ENCODE data around the gene DNAH8. TPM values are rescaled to one million over a fixed set of nuclear protein-coding genes. Genes with fewer than 3 reads are reported as not detected.

DNAH8 gene
- total RNA-seq, 3 donors from 2014 or later (not counting 1 experiment from before 2014, with no cell fraction given): 0.10 TPM; not detected in 2

GRCh38 chr6:38901802-38902522 lies 186.9 kb downstream of the DNAH8 start:
- Mint-ChIP-seq H3K4me3 (no peak overlapping the region), H3K36me3 (no peaks in the 10 kb centered on the region), H3K27ac (no peak overlapping the region), H3K9me3 (no peaks in the 10 kb centered on the region), H3K27me3 (ENCODE audit: low read depth in 2 of 2) (peaks cover 0 to 3% of the 10 kb centered on the region in 2 donors), H3K4me1 (no peaks in the 10 kb centered on the region)
- no peak for TF ChIP-seq CTCF (IDR thresholded peaks at IDR 0.05)
- Histone ChIP-seq H3K9me3 (ENCODE audit: control insufficient read depth, insufficient read depth, low read length) (no peaks in the 10 kb centered on the region), H3K27me3 (ENCODE audit: control insufficient read depth, insufficient read depth, low read length) (no peaks in the 10 kb centered on the region), H3K27ac (ENCODE audit: low read length) (no peak overlapping the region), H3K4me1 (ENCODE audit: control insufficient read depth, insufficient read depth, low read length) (no peaks in the 10 kb centered on the region), H3K4me3 (ENCODE audit: low read length) (no peak overlapping the region), H3K36me3 (ENCODE audit: control insufficient read depth, insufficient read depth, low read length) (no peaks in the 10 kb centered on the region)
- ATAC-seq (no peak), DNase-seq (no peak)
- WGBS (ENCODE audit: insufficient coverage): 100% methylated on average over 2 of the region's 3 CpGs
- intact Hi-C loops (cut with micrococcal nuclease): no loop called here

GRCh38 chr6:38906582-38906981 lies 191.5 kb downstream of the DNAH8 start:
- H3K27me3 ChIP-seq (ENCODE audit: control insufficient read depth, insufficient read depth, low read length): no peaks in the 10 kb centered on the region
- H3K27ac Mint-ChIP-seq: no peak overlapping the region
- no peaks in the 10 kb centered on the region for H3K36me3 Mint-ChIP-seq
- TF ChIP-seq CTCF (IDR thresholded peaks at IDR 0.05): no peak
- H3K4me3 Mint-ChIP-seq: no peak overlapping the region
- H3K9me3 Mint-ChIP-seq: no peaks in the 10 kb centered on the region
- 89% methylated on average over 4 of the region's 4 CpGs for WGBS (ENCODE audit: insufficient coverage)
- H3K4me3 ChIP-seq (ENCODE audit: low read length): no peak overlapping the region
- H3K4me1 Mint-ChIP-seq: no peaks in the 10 kb centered on the region
- H3K27me3 Mint-ChIP-seq (ENCODE audit: low read depth in 2 of 2): peaks cover 0 to 3% of the 10 kb centered on the region in 2 donors
- no peaks in the 10 kb centered on the region for H3K36me3 ChIP-seq (ENCODE audit: control insufficient read depth, insufficient read depth, low read length)
- H3K4me1 ChIP-seq (ENCODE audit: control insufficient read depth, insufficient read depth, low read length): no peaks in the 10 kb centered on the region
- intact Hi-C loops (cut with micrococcal nuclease): no loop called here
- ATAC-seq (no peak), DNase-seq (no peak)
- H3K27ac ChIP-seq (ENCODE audit: low read length): no peak overlapping the region
- no peaks in the 10 kb centered on the region for H3K9me3 ChIP-seq (ENCODE audit: control insufficient read depth, insufficient read depth, low read length)

DNA sequence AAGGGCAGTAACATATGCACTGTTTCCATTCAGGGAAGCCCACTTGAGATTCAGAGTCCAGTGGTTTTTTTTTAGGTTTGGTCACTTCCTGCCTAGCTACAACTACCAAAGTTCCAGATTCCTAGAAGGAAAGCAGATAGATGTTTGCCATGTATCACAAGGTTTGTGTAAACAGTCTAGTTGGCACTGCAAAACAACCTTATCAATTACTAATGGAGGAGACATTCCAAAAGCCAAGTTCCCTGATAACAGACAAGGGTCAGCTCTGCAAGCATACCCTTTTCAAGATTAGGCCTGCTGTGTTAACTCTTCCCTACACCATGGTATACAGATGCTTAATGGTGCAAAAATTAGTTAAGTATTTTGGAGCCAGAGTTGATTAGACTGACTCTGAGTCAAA lies 192.2 kb downstream of the DNAH8 start:
- H3K27ac ChIP-seq (ENCODE audit: low read length): no peak overlapping the region
- H3K27me3 ChIP-seq (ENCODE audit: control insufficient read depth, insufficient read depth, low read length): no peaks in the 10 kb centered on the region
- H3K4me3 Mint-ChIP-seq: no peak overlapping the region
- no peak for TF ChIP-seq CTCF (IDR thresholded peaks at IDR 0.05)
- intact Hi-C loops (cut with micrococcal nuclease): no loop called here
- H3K27me3 Mint-ChIP-seq (ENCODE audit: low read depth in 2 of 2): peaks cover 0 to 3% of the 10 kb centered on the region in 2 donors
- no peaks in the 10 kb centered on the region for H3K4me1 ChIP-seq (ENCODE audit: control insufficient read depth, insufficient read depth, low read length)
- DNase-seq (no peak), ATAC-seq (no peak)
- H3K27ac Mint-ChIP-seq: no peak overlapping the region
- H3K4me3 ChIP-seq (ENCODE audit: low read length): no peak overlapping the region
- H3K9me3 ChIP-seq (ENCODE audit: control insufficient read depth, insufficient read depth, low read length): no peaks in the 10 kb centered on the region
- no peaks in the 10 kb centered on the region for H3K9me3 Mint-ChIP-seq
- H3K36me3 ChIP-seq (ENCODE audit: control insufficient read depth, insufficient read depth, low read length): no peaks in the 10 kb centered on the region
- no peaks in the 10 kb centered on the region for H3K36me3 Mint-ChIP-seq
- H3K4me1 Mint-ChIP-seq: no peaks in the 10 kb centered on the region
